GM12891 (cell line): ENCODE data around the gene PCDHGA7. TPM values are rescaled to one million over a fixed set of nuclear protein-coding genes. Genes with fewer than 3 reads are reported as not detected.
"Not testable (repeated sequence)": the region's sequence is repeated elsewhere in the genome, so short reads cannot be mapped to it uniquely, and the experiment has no call there.

Experiments used
- DNase-seq: peaks from one replicate; pipeline ENCODE4 v3.0.0; 2011; ENCODE audit warnings: low spot score; ENCODE audit not compliant: insufficient read length
- FAIRE-seq: peaks from 2 replicates; lab custom pipeline; 2011; peaks lifted over from hg19 to GRCh38; lab: Jason Lieb, UNC
- PAX5 ChIP-seq: IDR thresholded peaks from 2 replicates; pipeline ENCODE4 v1.6.1; 2011; ENCODE audit warnings: low read length, moderate library complexity, mild to moderate bottlenecking; ENCODE audit not compliant: insufficient read depth, severe bottlenecking
- POLR2A ChIP-seq: IDR thresholded peaks from 2 replicates; pipeline ENCODE4 v1.6.1; 2011; ENCODE audit warnings: low read depth, low read length, control low read depth
- POLR2AphosphoS5 ChIP-seq: IDR thresholded peaks from 2 replicates; pipeline ENCODE4 v1.6.1; 2011; ENCODE audit warnings: low read depth, low read length, control low read depth
- POU2F2 ChIP-seq: IDR thresholded peaks from 2 replicates; pipeline ENCODE4 v1.6.1; 2011; ENCODE audit warnings: low read depth, mild to moderate bottlenecking, control low read depth, low read length, moderate library complexity
- SPI1 ChIP-seq: IDR thresholded peaks from 2 replicates; pipeline ENCODE4 v1.6.1; 2011; ENCODE audit warnings: low read depth, low read length, control low read depth
- TAF1 ChIP-seq: IDR thresholded peaks from 2 replicates; pipeline ENCODE4 v1.6.1; 2011; ENCODE audit warnings: low read depth, low read length, control low read depth
- polyA plus RNA-seq: library from polyadenylated mRNA; unstranded; fragments of >200 nt; gene quantifications from one replicate; pipeline ENCODE4 v1.2.1, GENCODE V29; 2012; ENCODE audit warnings: low read depth, missing spikeins, inconsistent platforms; ENCODE audit not compliant: missing spikeins

The PCDHGA7 gene
- polyA plus RNA-seq = 0.12 TPM

- no peak for DNase-seq
- no peak for FAIRE-seq
- TF ChIP-seq POU2F2 = no peak
- no peak for TF ChIP-seq POLR2A
- TF ChIP-seq TAF1 = no peak
- TF ChIP-seq SPI1 = no peak
- TF ChIP-seq PAX5 = no peak
- no peak for TF ChIP-seq POLR2AphosphoS5
These were observed at the start of gene PCDHGA7 for GRCh38 chr5:141382469-141383294. PCDHGA7 (plus strand) TSS chr5:141382742; CDS start chr5:141382900, 158 bp downstream.

GRCh38 chr5:141338538-141339306 lies 43.8 kb upstream of the PCDHGA7 start, which contains the start of gene PCDHGA2:
PCDHGA2 (plus strand) TSS chr5:141338760.
- no peak for TF ChIP-seq TAF1
- no peak for TF ChIP-seq PAX5
- no peak for TF ChIP-seq SPI1
- no peak for TF ChIP-seq POU2F2
- no peak for TF ChIP-seq POLR2AphosphoS5
- DNase-seq = no peak
- no peak for FAIRE-seq

- not testable (repeated sequence) for DNase-seq, FAIRE-seq
These were observed 41.7 kb upstream of the PCDHGA7 start for GRCh38 chr5:141340781-141341354.

GRCh38 chr5:141342773-141343172 lies 39.8 kb upstream of the PCDHGA7 start:
- TF ChIP-seq POLR2AphosphoS5 (no peak), TAF1 (no peak), PAX5 (no peak), POU2F2 (no peak), SPI1 (no peak), POLR2A (no peak)
- DNase-seq = no peak
- FAIRE-seq = no peak

GRCh38 chr5:141343242-141343952 lies 39.1 kb upstream of the PCDHGA7 start, which contains the start of gene PCDHGA3:
PCDHGA3 (plus strand) TSS chr5:141343829; CDS start chr5:141344034, 205 bp downstream.
- TF ChIP-seq POLR2AphosphoS5 = no peak
- no peak for TF ChIP-seq TAF1
- no peak for TF ChIP-seq POLR2A
- TF ChIP-seq POU2F2 = no peak
- TF ChIP-seq SPI1 = no peak
- no peak for TF ChIP-seq PAX5
- FAIRE-seq (no peak), DNase-seq (no peak)

GRCh38 chr5:141343953-141344463 lies 38.5 kb upstream of the PCDHGA7 start:
- DNase-seq (no peak), FAIRE-seq (no peak)
- TF ChIP-seq PAX5 (no peak), SPI1 (no peak), POU2F2 (no peak), TAF1 (no peak), POLR2A (no peak), POLR2AphosphoS5 (no peak)

- FAIRE-seq = no peak
- TF ChIP-seq POLR2A (no peak), POU2F2 (no peak), POLR2AphosphoS5 (no peak), SPI1 (no peak), TAF1 (no peak), PAX5 (no peak)
- no peak for DNase-seq
These were observed 37.2 kb upstream of the PCDHGA7 start for GRCh38 chr5:141345327-141345726.

GRCh38 chr5:141346017-141346416 lies 36.5 kb upstream of the PCDHGA7 start:
- FAIRE-seq, DNase-seq: not testable (repeated sequence)
